SU-DHL-6 (cell line): ENCODE measurements around the gene ING1.

Experiments used
- H2AFZ ChIP-seq: fragments of 200-600 bp; sonication (generic); 2 replicates; pipeline ENCODE4 v1.6.1; 2014; ENCODE audit warnings: low read depth, mild to moderate bottlenecking, moderate library complexity, mixed read lengths, antibody characterized with exemption, low read length; ENCODE audit not compliant: severe bottlenecking
- H3F3A ChIP-seq: fragments of 200-600 bp; shearing (Covaris generic); 2 replicates; pipeline ENCODE4 v1.6.0; 2016; ENCODE audit warnings: antibody characterized with exemption, mild to moderate bottlenecking; ENCODE audit not compliant: insufficient read depth
- H3K27ac ChIP-seq: fragments of 200-600 bp; sonication (generic); 2 replicates; pipeline ENCODE4 v1.5.1; 2016; ENCODE audit warnings: low read depth, mild to moderate bottlenecking, low read length, moderate library complexity, mixed read lengths
- H3K27me3 ChIP-seq: fragments of 200-600 bp; sonication (generic), shearing (Covaris generic); 2 replicates; pipeline ENCODE4 v1.6.0; 2014; ENCODE audit warnings: mild to moderate bottlenecking, low read length
- H3K36me3 ChIP-seq: fragments of 200-600 bp; sonication (generic); 2 replicates; pipeline ENCODE4 v1.6.1; 2014; ENCODE audit warnings: mild to moderate bottlenecking, low read length, mixed read lengths
- H3K4me2 ChIP-seq: fragments of 300-600, 200-600 bp; shearing (Covaris generic), sonication (generic); 2 replicates; pipeline ENCODE4 v1.6.0; 2014; ENCODE audit warnings: low read length, low read depth, mild to moderate bottlenecking; ENCODE audit not compliant: poor library complexity, severe bottlenecking
- H3K4me3 ChIP-seq: fragments of 200-600 bp; sonication (generic); 2 replicates; pipeline ENCODE4 v1.5.1; 2014; ENCODE audit warnings: antibody characterized with exemption, low read length, mild to moderate bottlenecking, mixed read lengths; ENCODE audit not compliant: insufficient read depth, poor library complexity, severe bottlenecking
- H3K79me2 ChIP-seq: fragments of 200-600 bp; sonication (generic); 2 replicates; pipeline ENCODE4 v1.6.1; 2014; ENCODE audit warnings: mild to moderate bottlenecking, low read length, moderate library complexity; ENCODE audit not compliant: insufficient read depth
- H3K9ac ChIP-seq: fragments of 200-600 bp; sonication (generic); 2 replicates; pipeline ENCODE4 v1.7.0; 2014; ENCODE audit warnings: mild to moderate bottlenecking, low read length
- H3K9me2 ChIP-seq: fragments of 200-600 bp; sonication (generic); replicated peaks from 2 replicates; pipeline ENCODE4 v1.6.1; 2014; ENCODE audit warnings: low read length; ENCODE audit not compliant: insufficient read depth
- H3K9me3 ChIP-seq: fragments of 200-600 bp; sonication (generic); 2 replicates; pipeline ENCODE4 v1.6.1; 2014; ENCODE audit warnings: low read length, mixed read lengths; ENCODE audit not compliant: insufficient read depth
- H4K20me1 ChIP-seq: fragments of 200-600 bp; sonication (generic); 2 replicates; pipeline ENCODE4 v1.6.1; 2014; ENCODE audit warnings: low read depth, mild to moderate bottlenecking, antibody characterized with exemption, low read length, moderate library complexity, mixed read lengths
- CTCF ChIP-seq: fragments of 200-600 bp; sonication (generic); IDR thresholded peaks from one replicate; pipeline ENCODE4 v1.5.1; 2017; ENCODE audit warnings: antibody characterized with exemption, mild to moderate bottlenecking, low read length, moderate library complexity; ENCODE audit not compliant: insufficient read depth, poor library complexity, severe bottlenecking
- EZH2phosphoT487 ChIP-seq: fragments of 200-600 bp; sonication (generic), shearing (Covaris generic); conservative IDR thresholded peaks from 2 replicates; pipeline ENCODE4 v1.6.1; 2018; ENCODE audit warnings: mild to moderate bottlenecking, antibody characterized with exemption, low read length, moderate library complexity, mixed read lengths

ING1 gene

GRCh38 chr13:110683921-110684320 is 29.6 kb upstream of the ING1 start:
- Histone ChIP-seq H4K20me1 (no peaks in the 10 kb centered on the region), H3K9me3 (no peaks in the 10 kb centered on the region), H3F3A (0 out of 2 replicates have a peak, but pooled peaks cover 12% of the 10 kb centered on the region), H2AFZ (no peak overlapping the region), H3K4me2 (no peak overlapping the region), H3K9ac (no peak overlapping the region), H3K27ac (no peak overlapping the region), H3K4me3 (no peak overlapping the region), H3K79me2 (no peaks in the 10 kb centered on the region), H3K9me2 (no peaks in the 10 kb centered on the region), H3K27me3 (no peaks in the 10 kb centered on the region), H3K36me3 (peaks cover 7% of the 10 kb centered on the region; the same call in 1 of the 2 replicates)
- no peak for TF ChIP-seq EZH2phosphoT487
- no peak for TF ChIP-seq CTCF

GRCh38 chr13:110684388-110685056 is 29.0 kb upstream of the ING1 start:
- H3K9me2 ChIP-seq, result no peaks in the 10 kb centered on the region
- H2AFZ ChIP-seq, result no peak overlapping the region
- H3K9me3 ChIP-seq, result no peaks in the 10 kb centered on the region
- H3K4me3 ChIP-seq, result no peak overlapping the region
- H3K4me2 ChIP-seq, result no peak overlapping the region
- H3K27me3 ChIP-seq, result no peaks in the 10 kb centered on the region
- no peak overlapping the region for H3K27ac ChIP-seq
- H3K36me3 ChIP-seq, result peaks cover 7% of the 10 kb centered on the region; the same call in 1 of the 2 replicates
- H3K79me2 ChIP-seq, result no peaks in the 10 kb centered on the region
- TF ChIP-seq CTCF (no peak), EZH2phosphoT487 (no peak)
- H4K20me1 ChIP-seq, result no peaks in the 10 kb centered on the region
- H3K9ac ChIP-seq, result no peak overlapping the region
- 0 out of 2 replicates have a peak, but pooled peaks cover 12% of the 10 kb centered on the region for H3F3A ChIP-seq

GRCh38 chr13:110685305-110686020 is 28.0 kb upstream of the ING1 start:
- no peak overlapping the region for H3K27ac ChIP-seq
- H3K9ac ChIP-seq, result no peak overlapping the region
- no peaks in the 10 kb centered on the region; the same call in 1 of the 2 replicates for H3K79me2 ChIP-seq
- TF ChIP-seq EZH2phosphoT487 (no peak), CTCF (no peak)
- no peaks in the 10 kb centered on the region for H4K20me1 ChIP-seq
- H3K4me2 ChIP-seq, result no peak overlapping the region
- H3K4me3 ChIP-seq, result no peak overlapping the region
- 0 out of 2 replicates have a peak, but pooled peaks cover 9% of the 10 kb centered on the region for H3F3A ChIP-seq
- no peak overlapping the region for H2AFZ ChIP-seq
- H3K36me3 ChIP-seq, result peaks cover 7% of the 10 kb centered on the region; the same call in 1 of the 2 replicates
- no peaks in the 10 kb centered on the region for H3K27me3 ChIP-seq
- no peaks in the 10 kb centered on the region for H3K9me3 ChIP-seq
- no peaks in the 10 kb centered on the region for H3K9me2 ChIP-seq
